Esophagus muscularis mucosa (tissue), 4 donors: ENCODE data around the gene PLA2G12A. TPM values are rescaled to one million over a fixed set of nuclear protein-coding genes. Genes with fewer than 3 reads are reported as not detected.
"Not testable (repeated sequence)": the region's sequence is repeated elsewhere in the genome, so short reads cannot be mapped to it uniquely, and the experiment has no call there.

Experiments used
- DNase-seq: peaks from one replicate; pipeline ENCODE4 v3.0.0-alpha.2; 2017; ENCODE audit errors: extremely low spot score
- H3K27ac ChIP-seq, 4 donors: fragments of 200-600 bp; sonication (generic); replicated peaks in 1 of 4; 1 replicate in 3 of 4; 2 replicates in 1 of 4; pipeline ENCODE4 v1.5.1; 2016 to 2019; ENCODE audit warnings: mild to moderate bottlenecking in 1 of 4
- H3K27me3 ChIP-seq, 4 donors: fragments of 200-600 bp; sonication (generic); one replicate each; pipeline versions ENCODE4 v1.5.1 to v1.6.0; 2016 to 2019
- H3K36me3 ChIP-seq, 4 donors: fragments of 200-600 bp; sonication (generic); one replicate each; pipeline ENCODE4 v1.5.1; 2016 to 2019
- H3K4me1 ChIP-seq, 4 donors: fragments of 200-600 bp; sonication (generic); one replicate each; pipeline ENCODE4 v1.5.1; 2016 to 2019
- H3K4me3 ChIP-seq, 4 donors: fragments of 200-600 bp; sonication (generic); 1 replicate in 2 of 4; 2 replicates in 2 of 4; pipeline ENCODE4 v1.5.1; 2016 to 2019; ENCODE audit warnings: mild to moderate bottlenecking in 4 of 4, moderate library complexity in 1 of 4
- H3K9me3 ChIP-seq, 4 donors: fragments of 200-600 bp; sonication (generic); 1 replicate in 3 of 4; 2 replicates in 1 of 4; pipeline ENCODE4 v1.5.1; 2016 to 2019
- CTCF ChIP-seq, 3 experiments: fragments of 200-600 bp in 2 of 3; fragments of 450-650 bp in 1 of 3; sonication (generic) in 2 of 3; IDR thresholded peaks; one replicate each; pipeline ENCODE4 v1.5.1; 2017 to 2019; ENCODE audit warnings: antibody characterized with exemption in 3 of 3, mild to moderate bottlenecking in 2 of 3, moderate library complexity in 1 of 3
- EP300 ChIP-seq: sonication (generic); formaldehyde crosslinking; IDR thresholded peaks from one replicate; pipeline ENCODE4 v1.6.1; 2017; ENCODE audit warnings: antibody characterized with exemption
- POLR2A ChIP-seq: fragments of 450-650 bp; IDR thresholded peaks from one replicate; pipeline ENCODE4 v1.6.1; 2017; ENCODE audit warnings: antibody characterized with exemption, moderate library complexity, mild to moderate bottlenecking, low read depth
- POLR2AphosphoS5 ChIP-seq, 2 donors: sonication (generic); formaldehyde crosslinking; IDR thresholded peaks; one replicate each; pipeline ENCODE4 v1.6.1; 2017; ENCODE audit warnings: antibody characterized with exemption in 2 of 2
- WGBS: methylation state at CpG from one replicate; pipeline ENCODE4 v1.1.5; 2018; 5-methylcytosine and 5-hydroxymethylcytosine counted together
- intact Hi-C: fragments of 100-400 bp; cut with DNase I; formaldehyde crosslinking; loops from one replicate; pipeline ENCODE4 v1.15.1; 2023
- total RNA-seq, 4 donors: library from RNA; depleted of rRNA; stranded (reverse); fragments of >200 nt; gene quantifications; one replicate each; pipeline versions ENCODE4 v1.1.0 to v1.2.1, GENCODE V29; 2016

Gene PLA2G12A
- total RNA-seq, 4 donors from 2014 or later = 18.8 to 24.5 (median 23.4) TPM

DNA sequence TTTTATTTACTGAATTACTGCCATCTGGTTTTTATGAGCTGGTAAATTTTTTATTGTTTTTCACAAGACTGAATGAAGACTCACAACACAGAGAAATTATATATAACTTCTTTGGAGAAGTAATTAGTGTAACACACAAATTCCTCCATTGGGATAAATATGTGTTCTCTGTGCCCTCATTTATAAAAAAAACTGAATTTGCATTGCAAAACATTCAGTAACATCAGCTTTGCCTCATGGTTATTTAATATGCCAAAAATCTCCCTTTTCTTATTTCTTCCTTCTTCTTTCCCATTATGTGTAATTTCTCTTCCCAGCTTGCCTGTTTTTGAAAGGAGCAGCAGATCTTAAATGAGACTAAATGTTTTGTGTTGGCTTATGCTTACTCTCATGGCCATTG, 45.1 kb downstream of the PLA2G12A start:
- TF ChIP-seq EP300 (no peak), POLR2AphosphoS5 (IDR thresholded peaks at IDR 0.05) (no peak), POLR2A (no peak), CTCF (IDR thresholded peaks at IDR 0.05) (no peak)
- Histone ChIP-seq H3K4me1 (no peaks in the 10 kb centered on the region), H3K36me3 (peaks cover 5 to 63% (median 7%) of the 10 kb centered on the region in 4 donors), H3K27ac (no peak overlapping the region), H3K9me3 (no peaks in the 10 kb centered on the region), H3K27me3 (no peaks in the 10 kb centered on the region), H3K4me3 (no peak overlapping the region)
- intact Hi-C loops = no loop called here
- no peak for DNase-seq

- no peak overlapping the region for H3K4me3 ChIP-seq
- intact Hi-C loops = no loop called here
- no peak for TF ChIP-seq EP300
- no peak overlapping the region for H3K27ac ChIP-seq
- no peaks in the 10 kb centered on the region for H3K9me3 ChIP-seq
- WGBS = 77% methylated on average over 6 of the region's 6 CpGs
- peaks cover under 1 to 54% (median 3%) of the 10 kb centered on the region in 4 donors for H3K36me3 ChIP-seq
- no peak for DNase-seq
- H3K4me1 ChIP-seq = no peaks in the 10 kb centered on the region
- H3K27me3 ChIP-seq = no peaks in the 10 kb centered on the region
Observed at GRCh38 chr4:109683621-109684253, 46.1 kb downstream of the PLA2G12A start.

DNA sequence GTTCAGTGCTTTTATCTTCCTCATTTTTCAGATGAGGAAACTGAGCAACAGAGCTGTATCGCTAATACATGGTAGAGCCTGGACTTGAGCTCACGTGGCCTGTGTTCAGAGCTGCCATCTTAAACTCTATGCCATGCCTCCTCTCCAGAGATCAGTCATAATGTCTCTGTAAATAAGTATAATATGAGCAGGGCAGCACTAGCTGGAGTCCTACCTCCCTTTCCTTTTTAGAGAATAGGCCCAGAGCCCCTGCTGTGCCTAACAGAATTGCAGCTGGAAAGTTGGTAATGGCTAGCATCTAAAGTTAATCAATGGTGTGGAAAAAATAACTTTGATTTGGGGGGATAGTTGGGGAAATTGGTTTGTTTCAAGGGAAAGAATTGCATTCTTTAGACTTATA, 47.0 kb downstream of the PLA2G12A start:
- 95% methylated on average over 2 of the region's 2 CpGs for WGBS
- H3K27me3 ChIP-seq = no peaks in the 10 kb centered on the region
- H3K9me3 ChIP-seq = no peaks in the 10 kb centered on the region
- TF ChIP-seq CTCF (IDR thresholded peaks at IDR 0.05) = no peak
- no peak for TF ChIP-seq POLR2AphosphoS5 (IDR thresholded peaks at IDR 0.05)
- TF ChIP-seq EP300 = no peak
- TF ChIP-seq POLR2A = no peak
- H3K36me3 ChIP-seq = peaks cover 0 to 48% (median 2%) of the 10 kb centered on the region in 4 donors
- H3K27ac ChIP-seq = no peak overlapping the region
- H3K4me1 ChIP-seq = no peaks in the 10 kb centered on the region
- intact Hi-C loops = no loop called here
- H3K4me3 ChIP-seq = no peak overlapping the region
- DNase-seq = no peak

DNA sequence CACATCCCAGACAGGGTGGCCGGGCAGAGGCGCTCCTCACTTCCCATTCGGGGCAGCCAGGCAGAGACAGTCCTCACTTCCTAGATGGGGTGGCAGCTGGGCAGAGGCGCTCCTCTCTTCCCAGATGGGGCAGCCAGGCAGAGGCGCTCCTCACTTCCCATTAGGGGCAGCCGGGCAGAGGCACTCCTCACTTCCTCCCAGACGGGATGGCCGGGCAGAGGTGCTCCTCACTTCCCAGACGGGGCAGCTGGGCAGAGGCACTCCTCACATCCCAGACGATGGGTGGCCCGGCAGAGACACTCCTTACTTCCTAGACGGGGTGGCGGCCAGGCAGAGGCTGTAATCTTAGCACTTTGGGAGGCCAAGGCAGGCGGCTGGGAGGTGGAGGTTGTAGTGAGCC, 50.9 kb downstream of the PLA2G12A start:
- intact Hi-C loops, DNase-seq: not testable (repeated sequence)

GRCh38 chr4:109678472-109678871, 51.4 kb downstream of the PLA2G12A start:
- DNase-seq, intact Hi-C loops: not testable (repeated sequence)
- 89% methylated on average over 7 of the region's 28 CpGs for WGBS

More for the DNA sequence above, 50.9 kb downstream of the PLA2G12A start:
- WGBS = 100% methylated on average over 3 of the region's 14 CpGs
- not testable (repeated sequence) for H3K27me3 ChIP-seq, H3K9me3 ChIP-seq, H3K36me3 ChIP-seq, H3K27ac ChIP-seq, H3K4me1 ChIP-seq, H3K4me3 ChIP-seq

GRCh38 chr4:109676886-109677285, 53.0 kb downstream of the PLA2G12A start:
- intact Hi-C loops = no loop called here
- no peak for TF ChIP-seq POLR2A
- H3K4me3 ChIP-seq = no peak overlapping the region
- no peaks in the 10 kb centered on the region for H3K4me1 ChIP-seq
- no peaks in the 10 kb centered on the region for H3K27me3 ChIP-seq
- WGBS = 87% methylated on average over 1 of the region's 1 CpG
- no peaks in the 10 kb centered on the region for H3K9me3 ChIP-seq
- DNase-seq = no peak
- peaks cover 0 to 6% (median 0%) of the 10 kb centered on the region in 4 donors for H3K36me3 ChIP-seq
- H3K27ac ChIP-seq = no peak overlapping the region

More at GRCh38 chr4:109678472-109678871, 51.4 kb downstream of the PLA2G12A start:
- not testable (repeated sequence) for H3K27me3 ChIP-seq, H3K4me3 ChIP-seq, H3K9me3 ChIP-seq, H3K36me3 ChIP-seq, H3K27ac ChIP-seq, H3K4me1 ChIP-seq

GRCh38 chr4:109675843-109676242, 54.0 kb downstream of the PLA2G12A start:
- H3K27me3 ChIP-seq = no peaks in the 10 kb centered on the region
- H3K4me3 ChIP-seq = no peak overlapping the region
- TF ChIP-seq CTCF (IDR thresholded peaks at IDR 0.05) (no peak), POLR2A (no peak), EP300 (no peak), POLR2AphosphoS5 (IDR thresholded peaks at IDR 0.05) (no peak)
- no peaks in the 10 kb centered on the region for H3K4me1 ChIP-seq
- no peak for DNase-seq
- 95% methylated on average over 1 of the region's 1 CpG for WGBS
- H3K27ac ChIP-seq = no peak overlapping the region
- intact Hi-C loops = no loop called here
- no peaks in the 10 kb centered on the region for H3K36me3 ChIP-seq
- H3K9me3 ChIP-seq = peaks cover 0 to 8% (median 0%) of the 10 kb centered on the region in 4 donors
